HG02852 (cell line): Measurements from ENCODE around the gene RASSF9.

ENCODE experiments used
- ATAC-seq: cut with Tn5 transposase; IDR thresholded peaks from one replicate; pipeline ENCODE4 v1.9.1; 2021; ENCODE audit warnings: mild to moderate bottlenecking, moderate library complexity; ENCODE audit not compliant: unreplicated experiment

RASSF9 gene

GRCh38 chr12:85836197-85837090 lies at the start of gene RASSF9:
Gene RASSF9 (minus strand): TSS chr12:85836409. CDS start chr12:85836201, 208 bp downstream.
- ATAC-seq = no peak

DNA sequence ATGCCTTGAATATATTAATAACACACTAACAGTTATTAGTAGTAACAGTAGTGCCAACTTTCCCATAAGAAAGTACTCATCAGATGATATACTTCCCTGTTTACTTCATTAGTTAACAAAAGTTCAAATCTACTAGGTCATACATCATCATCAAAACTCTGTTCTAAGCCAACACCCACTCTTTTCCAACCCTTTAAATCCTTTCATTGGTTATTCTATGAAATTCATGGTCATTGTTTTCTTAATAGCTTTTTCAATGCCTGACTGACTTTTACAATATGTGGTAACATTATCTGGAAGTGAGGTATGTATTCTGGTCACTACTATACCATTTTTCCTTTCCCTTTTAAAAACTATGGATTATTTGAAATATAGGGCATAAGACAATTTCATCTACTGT lies 47.6 kb upstream of the RASSF9 start:
- no peak for ATAC-seq

DNA sequence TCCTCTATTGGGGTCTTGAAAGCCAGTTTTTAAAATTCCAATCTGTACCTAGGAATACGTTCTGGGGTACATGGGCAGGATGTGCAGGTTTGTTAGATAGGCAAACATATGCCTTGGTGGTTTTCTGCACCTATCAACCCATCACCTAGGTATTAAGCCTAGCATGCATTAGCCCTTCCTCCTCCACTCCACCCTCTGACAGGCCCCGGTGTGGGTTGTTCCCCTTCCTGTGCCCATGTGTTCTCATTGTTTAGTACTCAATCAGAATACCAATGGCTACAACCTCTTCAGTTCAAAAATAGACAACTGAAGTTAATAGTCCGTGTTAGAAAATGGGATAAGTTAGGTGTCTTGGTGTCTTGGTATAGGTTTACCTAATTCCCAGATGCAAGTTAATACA lies 41.2 kb upstream of the RASSF9 start:
- no peak for ATAC-seq

- ATAC-seq = peak; percentile 72
Observed at GRCh38 chr12:85874031-85874461, 37.8 kb upstream of the RASSF9 start, which contains the start of gene NTS. Gene NTS (plus strand): TSS chr12:85874295. CDS start chr12:85874404, 109 bp downstream.

DNA sequence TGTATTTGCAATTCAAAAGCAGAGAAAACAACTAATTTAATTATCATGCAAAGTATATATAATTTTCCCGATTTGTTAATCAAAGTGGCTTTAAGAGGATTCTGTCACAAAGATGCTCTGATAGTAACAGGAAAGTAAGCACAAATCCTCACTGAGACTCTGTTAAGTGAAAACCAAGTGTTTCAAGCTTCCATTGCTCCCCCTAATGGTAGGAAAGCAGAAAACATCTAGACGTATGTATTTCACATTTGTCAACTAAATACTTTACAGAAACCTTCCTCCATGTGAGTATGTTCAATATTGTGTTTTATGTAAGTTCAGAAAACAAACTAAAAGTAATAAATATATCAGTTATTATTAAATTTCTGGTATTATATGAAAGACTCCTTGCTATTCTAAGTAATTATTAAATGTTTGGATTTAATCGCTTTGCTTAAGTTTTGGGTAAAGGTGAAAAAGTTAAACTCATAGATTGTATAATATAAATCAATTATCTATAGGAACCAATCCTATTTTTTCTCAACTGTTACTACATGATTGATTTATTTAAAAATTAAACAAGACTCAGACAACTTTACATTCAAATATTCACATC lies 36.4 kb upstream of the RASSF9 start:
- ATAC-seq = peak; percentile 84

DNA sequence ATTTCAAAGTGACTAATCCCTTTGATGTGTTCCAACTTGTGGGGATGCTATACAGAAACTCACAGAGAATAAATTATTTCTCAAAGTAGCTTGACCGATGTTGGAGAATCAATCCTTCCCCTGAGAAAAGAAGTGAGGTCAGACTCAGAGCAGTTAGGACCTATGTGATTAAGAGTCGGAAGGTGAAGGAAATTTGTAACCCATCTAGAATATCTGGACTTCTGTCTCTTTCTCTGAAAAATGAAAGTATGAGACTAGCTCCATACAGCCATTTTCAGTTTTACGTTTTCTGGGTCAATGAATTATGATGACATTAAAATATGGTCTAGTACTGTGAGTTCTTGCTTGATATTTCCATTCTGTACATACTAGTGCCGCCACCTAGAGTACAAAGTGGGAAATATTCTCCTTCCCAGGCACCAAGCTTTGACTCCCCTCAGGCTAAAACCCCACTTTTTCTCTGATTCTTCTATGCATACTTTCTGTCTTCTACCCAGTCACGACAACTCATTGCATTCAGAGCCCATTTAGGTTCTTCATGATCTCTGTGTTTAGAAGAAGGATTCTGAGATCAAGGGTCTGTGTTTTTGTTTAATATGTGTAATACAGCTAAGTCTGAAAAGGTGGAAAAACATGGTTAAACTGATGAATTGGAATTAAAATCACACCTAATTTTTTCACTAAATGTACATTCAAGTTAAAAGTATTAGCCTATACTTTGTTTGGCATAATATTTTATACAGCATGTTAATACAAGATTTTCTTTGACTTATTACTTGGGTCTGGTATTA lies 31.0 kb upstream of the RASSF9 start:
- peak; percentile 95 for ATAC-seq

GRCh38 chr12:85865890-85866289 lies 29.7 kb upstream of the RASSF9 start:
- no peak for ATAC-seq

DNA sequence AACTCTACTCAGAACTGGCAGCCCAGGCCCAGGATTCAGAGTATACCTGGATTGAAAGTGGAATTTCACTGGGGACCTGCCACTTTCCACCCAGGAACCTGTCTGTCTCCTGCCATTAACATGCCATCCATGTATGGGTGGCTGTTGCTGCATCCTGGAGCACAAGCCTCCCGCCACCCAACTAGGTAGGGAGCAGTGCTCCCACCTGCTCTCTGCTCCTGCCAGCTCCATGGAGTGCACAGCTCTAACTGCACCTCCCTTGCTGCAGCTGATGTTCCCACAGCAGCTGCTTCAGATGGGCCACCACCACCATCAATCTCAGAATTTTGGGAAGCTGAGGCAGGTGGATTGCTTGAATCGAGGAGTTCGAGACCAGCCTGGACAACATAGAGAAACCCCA lies 20.8 kb upstream of the RASSF9 start:
- no peak for ATAC-seq

DNA sequence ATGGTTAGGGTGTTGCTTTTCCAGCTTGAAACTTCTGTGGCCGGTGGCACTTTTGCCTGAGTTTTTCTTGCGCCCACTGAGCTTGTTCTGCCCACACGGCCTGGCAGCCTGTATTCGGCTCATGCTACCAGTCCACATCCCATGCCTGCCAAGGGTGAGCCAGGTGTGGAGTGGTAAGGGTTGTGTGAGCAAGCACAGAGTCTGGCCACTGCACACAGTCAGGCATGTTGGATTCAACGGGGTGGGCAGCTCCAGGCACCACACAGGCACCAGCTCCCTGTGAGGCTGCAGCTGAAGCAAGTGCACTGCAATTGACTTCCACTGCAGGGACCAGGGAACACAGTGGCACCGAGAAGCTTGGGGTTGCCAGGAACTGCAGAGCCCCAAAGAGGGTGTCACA lies 19.1 kb upstream of the RASSF9 start:
- no peak for ATAC-seq

- no peak for ATAC-seq
Observed at GRCh38 chr12:85849344-85849743, 13.1 kb upstream of the RASSF9 start.

- no peak for ATAC-seq
Observed at GRCh38 chr12:85843606-85844310, 7.5 kb upstream of the RASSF9 start.

DNA sequence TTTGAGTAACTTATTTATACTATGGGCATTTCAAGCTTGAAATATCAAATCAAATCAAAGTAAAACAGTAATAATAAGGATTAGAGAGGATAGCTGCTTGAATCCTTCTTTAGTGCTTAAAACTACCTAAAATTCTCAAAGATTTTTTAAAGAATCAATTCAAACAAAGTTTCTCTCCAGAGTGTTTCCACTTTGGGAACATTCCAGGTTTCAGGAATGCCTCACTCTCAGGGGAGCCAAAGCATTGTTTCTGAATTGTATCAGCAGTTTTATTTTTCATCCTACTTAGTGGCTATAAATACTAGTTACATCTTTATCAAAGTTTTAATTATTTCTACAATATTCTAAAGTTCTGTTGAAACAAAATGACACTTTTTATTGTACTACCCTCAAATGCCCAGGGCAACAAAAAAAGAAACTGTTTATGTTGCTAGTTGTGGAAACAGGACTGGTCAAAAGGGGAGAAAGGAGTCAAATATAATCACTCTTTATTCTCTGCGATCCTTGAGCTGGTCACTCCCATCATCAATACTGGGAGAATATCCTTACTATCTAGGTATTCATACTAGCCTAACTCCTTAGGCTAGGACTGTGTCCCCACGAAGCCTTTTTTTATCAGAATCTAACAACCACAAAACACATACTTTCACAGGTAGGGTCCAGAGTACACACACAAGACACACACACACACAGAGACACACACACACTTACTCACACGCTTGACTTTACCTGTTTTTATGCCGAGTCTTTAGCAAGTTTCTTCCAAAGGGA lies 598 bp downstream of the RASSF9 start:
- ATAC-seq = no peak

- ATAC-seq = no peak
Observed at GRCh38 chr12:85834378-85834777, 1.8 kb downstream of the RASSF9 start.

DNA sequence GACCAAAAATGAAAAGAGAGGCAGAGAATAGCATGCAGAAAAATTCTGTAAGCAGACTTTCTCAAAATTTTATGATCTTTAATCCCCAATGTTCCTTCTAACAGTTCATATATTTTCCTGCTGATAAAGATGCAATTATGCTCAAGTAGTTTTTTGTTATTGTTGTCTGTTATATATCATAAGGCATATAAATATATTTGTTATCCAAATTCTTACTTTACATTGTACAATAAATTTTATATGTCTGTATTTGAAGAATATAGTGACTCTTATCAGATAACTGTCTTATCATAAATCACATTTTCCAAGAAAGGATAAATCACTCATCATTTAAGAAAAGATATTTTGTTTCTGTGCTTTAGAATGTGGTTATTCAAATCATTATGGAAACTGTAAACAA lies 2.6 kb downstream of the RASSF9 start:
- no peak for ATAC-seq

DNA sequence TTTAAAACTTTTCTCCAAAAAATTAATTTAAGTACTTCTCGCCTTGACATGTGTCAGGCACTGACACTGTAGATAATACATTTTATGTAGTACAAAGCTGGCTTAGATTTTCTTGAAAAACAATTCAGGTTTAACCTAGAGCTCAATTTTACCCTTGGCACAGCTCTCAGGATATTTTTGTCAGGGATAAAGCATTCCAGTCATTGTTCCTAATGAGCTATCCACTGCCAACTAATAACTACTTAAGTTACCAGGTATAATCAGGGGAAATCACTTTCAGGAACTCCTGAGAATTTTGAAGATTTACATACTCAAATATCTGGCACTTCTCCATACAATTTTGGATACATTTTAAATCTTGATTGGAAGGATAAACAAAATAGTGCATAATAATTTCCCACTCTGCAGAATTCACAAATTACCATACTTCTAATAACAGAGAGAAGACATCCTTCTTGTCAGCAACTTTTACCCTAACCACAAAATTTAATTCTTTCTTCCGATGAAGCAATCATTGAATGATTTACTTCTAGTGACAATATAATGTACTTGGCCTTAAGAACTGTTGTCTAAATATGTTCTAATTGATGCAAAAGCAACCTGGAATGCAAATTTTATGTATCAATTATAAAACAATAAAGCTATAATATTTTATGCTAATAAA lies 4.8 kb downstream of the RASSF9 start:
- no peak for ATAC-seq

DNA sequence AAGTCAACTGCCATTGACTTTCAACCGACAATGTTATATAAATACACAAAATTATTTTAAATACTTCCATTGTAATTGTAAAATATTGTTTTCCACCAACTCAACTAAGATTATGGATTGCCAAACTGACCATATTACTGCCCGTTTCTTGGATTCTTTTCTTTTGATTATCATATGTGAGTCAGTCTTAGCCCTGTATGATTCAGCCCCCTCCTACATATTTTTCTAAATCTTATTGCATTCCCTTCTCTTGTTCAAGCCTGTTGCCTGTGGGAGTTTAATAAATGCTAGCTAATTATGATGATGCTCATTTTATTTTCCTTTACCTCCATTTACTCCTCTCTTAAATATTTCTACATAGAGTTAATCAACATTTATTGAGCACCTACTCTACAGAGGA lies 6.8 kb downstream of the RASSF9 start:
- no peak for ATAC-seq

DNA sequence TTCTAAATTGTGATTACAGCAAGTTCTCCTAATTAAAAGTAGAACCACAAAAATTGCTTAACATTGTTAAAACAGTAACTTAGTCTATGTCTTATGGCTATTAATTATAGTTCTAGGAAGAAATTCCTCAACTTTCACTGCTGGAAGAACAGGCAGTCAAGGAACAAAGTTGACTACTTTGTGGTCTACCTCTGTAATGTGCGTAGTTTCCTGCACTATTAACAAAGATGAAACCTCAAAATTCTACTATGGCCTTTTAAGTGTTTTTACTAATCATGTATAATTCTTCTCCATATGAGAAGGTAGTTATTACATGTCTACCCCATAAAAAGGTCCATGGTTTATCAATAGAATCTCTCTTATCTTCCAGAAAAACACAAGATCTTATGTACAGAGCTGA lies 7.6 kb downstream of the RASSF9 start:
- no peak for ATAC-seq

GRCh38 chr12:85825746-85826145 lies 10.5 kb downstream of the RASSF9 start:
- ATAC-seq = no peak

- no peak for ATAC-seq
Observed at GRCh38 chr12:85823436-85824180, 12.6 kb downstream of the RASSF9 start.
